Measurements from ENCODE around the gene NR1H4. TPM values are rescaled to one million over a fixed set of nuclear protein-coding genes. Genes with fewer than 3 reads are reported as not detected.
A peak's percentile ranks its signal among the peaks of the same experiment; 100 is the strongest.

NR1H4 gene
- total RNA-seq, 4 donors from 2014 or later = 10.7 to 50.7 (median 28.8) TPM

GRCh38 chr12:100567945-100568344, 94.3 kb downstream of the NR1H4 start:
- H3K4me1 ChIP-seq = peaks cover 0 to 10% (median under 1%) of the 10 kb centered on the region in 4 donors
- DNase-seq = no peak
- H3K36me3 ChIP-seq = no peaks in the 10 kb centered on the region
- TF ChIP-seq POLR2AphosphoS5 (IDR thresholded peaks at IDR 0.05) (no peak), EP300 (IDR thresholded peaks at IDR 0.05; ENCODE audit: low read depth) (no peak), CTCF (IDR thresholded peaks at IDR 0.05) (no peak), POLR2A (IDR thresholded peaks at IDR 0.05) (no peak)
- H3K27ac ChIP-seq = no peak overlapping the region
- intact Hi-C loops (cut with DNase I; ENCODE audit: low total_unique reads) = no loop called here
- H3K4me3 ChIP-seq = no peak overlapping the region
- no peaks in the 10 kb centered on the region for H3K9me3 ChIP-seq
- no peaks in the 10 kb centered on the region for H3K27me3 ChIP-seq
- in situ Hi-C loops (cut with MboI; ENCODE audit: low pct_ligation_motif_present in 1 of 4, low pct_unique_long_range_greater_than_20kb in 1 of 4, low sequenced_read_pairs in 3 of 4) = loop anchor here in 2 of 4 donors (25.0 kb wide), 3 partner anchors 94 to 331 kb away; no protein-coding TSS in a partner anchor

- WGBS, 2 donors (ENCODE audit: low coverage in 1 of 2) = 95% methylated on average over 3 of the region's 3 CpGs; no CpG with 5 or more reads in 1 of the 2 donors
- Histone ChIP-seq H3K4me1 (peaks cover 0 to 26% (median 10%) of the 10 kb centered on the region in 4 donors), H3K36me3 (no peaks in the 10 kb centered on the region), H3K9me3 (no peaks in the 10 kb centered on the region), H3K4me3 (no peak overlapping the region), H3K27me3 (no peaks in the 10 kb centered on the region), H3K27ac (no peak overlapping the region)
- no peak for TF ChIP-seq POLR2AphosphoS5 (IDR thresholded peaks at IDR 0.05)
- no peak for TF ChIP-seq CTCF (IDR thresholded peaks at IDR 0.05)
- TF ChIP-seq EP300 (IDR thresholded peaks at IDR 0.05; ENCODE audit: low read depth) = no peak
- no peak for TF ChIP-seq POLR2A (IDR thresholded peaks at IDR 0.05)
- in situ Hi-C loops (cut with MboI; ENCODE audit: low pct_ligation_motif_present in 1 of 4, low pct_unique_long_range_greater_than_20kb in 1 of 4, low sequenced_read_pairs in 3 of 4) (loop anchor here in 2 of 4 donors (25.0 kb wide), 3 partner anchors 90 to 335 kb away; no protein-coding TSS in a partner anchor), intact Hi-C loops (cut with DNase I; ENCODE audit: low total_unique reads) (no loop called here)
- no peak for DNase-seq
Measured at GRCh38 chr12:100572184-100572583, 98.5 kb downstream of the NR1H4 start.

GRCh38 chr12:100573292-100574186, 99.9 kb downstream of the NR1H4 start, which contains the start of gene GAS2L3:
TSS of gene GAS2L3 (plus strand) at chr12:100573684. CDS start at chr12:100594905, 21,221 bp downstream.
- Histone ChIP-seq H3K9me3 (no peaks in the 10 kb centered on the region), H3K4me1 (peaks cover 0 to 26% (median 10%) of the 10 kb centered on the region in 4 donors), H3K27ac (peak within 1 kb of the TSS; percentile 77 to 90 (median 87)), H3K36me3 (no peaks in the 10 kb centered on the region), H3K4me3 (peak within 1 kb of the TSS; percentile 57 to 66 (median 62)), H3K27me3 (no peaks in the 10 kb centered on the region)
- peak; percentile 91 for DNase-seq
- WGBS, 2 donors (ENCODE audit: low coverage in 1 of 2) = 0% methylated on average over 2 to 26 of the region's 70 CpGs
- in situ Hi-C loops (cut with MboI; ENCODE audit: low pct_ligation_motif_present in 1 of 4, low pct_unique_long_range_greater_than_20kb in 1 of 4, low sequenced_read_pairs in 3 of 4) (loop anchor here in 2 of 4 donors (25.0 kb wide), 3 partner anchors 89 to 336 kb away; no protein-coding TSS in a partner anchor), intact Hi-C loops (cut with DNase I; ENCODE audit: low total_unique reads) (no loop called here)
- TF ChIP-seq CTCF (IDR thresholded peaks at IDR 0.05) (no peak), POLR2A (IDR thresholded peaks at IDR 0.05) (peak; percentile 91), EP300 (IDR thresholded peaks at IDR 0.05; ENCODE audit: low read depth) (no peak), POLR2AphosphoS5 (IDR thresholded peaks at IDR 0.05) (peak; percentile 78 to 87 (median 87))
